Measurements from ENCODE around the gene OSTM1. TPM values are rescaled to one million over a fixed set of nuclear protein-coding genes. Genes with fewer than 3 reads are reported as not detected.
A peak's percentile ranks its signal among the peaks of the same experiment; 100 is the strongest.

Gene OSTM1
- 10 to 100 TPM; 13.1 to 31.6 (median 19.7) TPM for total RNA-seq
- long read RNA-seq, full-length matches to known transcripts = 5 of 6 reads
- long read RNA-seq, partial matches to known transcripts = 0 of 6 reads
- long read RNA-seq, other reads (novel, unspliced or antisense) = 1 of 6 reads

GRCh38 chr6:108074359-108075144 lies at the start of gene OSTM1:
Gene OSTM1, minus strand, starts transcription at chr6:108074741. Its CDS starts 90 bp downstream, at chr6:108074651.
- peak; percentile 90 for TF ChIP-seq POLR2A (IDR thresholded peaks at IDR 0.05)
- peak in 1 of 4 donors; percentile 4 for TF ChIP-seq CTCF (IDR thresholded peaks at IDR 0.05)
- Histone ChIP-seq H3K9me3 (no peaks in the 10 kb centered on the region), H3K36me3 (no peaks in the 10 kb centered on the region), H3K4me1 (peaks cover 0 to 7% (median 3%) of the 10 kb centered on the region in 4 donors), H3K27ac (peak within 1 kb of the TSS; percentile 71 to 83 (median 79)), H3K4me3 (peak within 1 kb of the TSS; percentile 71 to 100 (median 85)), H3K27me3 (no peaks in the 10 kb centered on the region)
- intact Hi-C loops (cut with DNase I) = no loop called here
- ATAC-seq (peak; percentile 99 to 100 (median 100)), DNase-seq (peak; percentile 93 to 94 (median 94))
- WGBS (ENCODE audit: insufficient coverage, low coverage, low lambda C conversion rate, missing lambda C conversion rate) = 0% methylated on average over 18 of the region's 86 CpGs

GRCh38 chr6:108123946-108124345 lies 49.4 kb upstream of the OSTM1 start:
- no peak for TF ChIP-seq CTCF (IDR thresholded peaks at IDR 0.05)
- TF ChIP-seq POLR2A (IDR thresholded peaks at IDR 0.05) = no peak
- no peak overlapping the region for H3K27ac ChIP-seq
- H3K36me3 ChIP-seq = no peaks in the 10 kb centered on the region
- peaks cover 0 to 9% of the 10 kb centered on the region in 2 donors for H3K27me3 ChIP-seq
- ATAC-seq (no peak), DNase-seq (no peak)
- WGBS (ENCODE audit: insufficient coverage, low coverage, low lambda C conversion rate, missing lambda C conversion rate) = 18% methylated on average over 5 of the region's 7 CpGs
- no peaks in the 10 kb centered on the region for H3K9me3 ChIP-seq
- peaks cover 0 to 12% (median 4%) of the 10 kb centered on the region in 4 donors for H3K4me1 ChIP-seq
- intact Hi-C loops (cut with DNase I) = no loop called here
- no peak overlapping the region for H3K4me3 ChIP-seq

GRCh38 chr6:108123481-108123929 lies 49.0 kb upstream of the OSTM1 start:
- ATAC-seq (no peak), DNase-seq (no peak)
- H3K36me3 ChIP-seq = no peaks in the 10 kb centered on the region
- no peaks in the 10 kb centered on the region for H3K9me3 ChIP-seq
- no peak overlapping the region for H3K4me3 ChIP-seq
- H3K27ac ChIP-seq = no peak overlapping the region
- TF ChIP-seq POLR2A (IDR thresholded peaks at IDR 0.05) = no peak
- TF ChIP-seq CTCF (IDR thresholded peaks at IDR 0.05) = no peak
- intact Hi-C loops (cut with DNase I) = no loop called here
- 16% methylated on average over 7 of the region's 13 CpGs for WGBS (ENCODE audit: insufficient coverage, low coverage, low lambda C conversion rate, missing lambda C conversion rate)
- H3K27me3 ChIP-seq = peaks cover 0 to 13% of the 10 kb centered on the region in 2 donors
- H3K4me1 ChIP-seq = peaks cover 0 to 15% (median 5%) of the 10 kb centered on the region in 4 donors

GRCh38 chr6:108121612-108122011 lies 47.1 kb upstream of the OSTM1 start:
- Histone ChIP-seq H3K27ac (no peak overlapping the region), H3K27me3 (peaks cover 9 to 24% of the 10 kb centered on the region in 2 donors), H3K36me3 (no peaks in the 10 kb centered on the region), H3K9me3 (no peaks in the 10 kb centered on the region), H3K4me3 (no peak overlapping the region), H3K4me1 (peaks cover 0 to 25% (median 4%) of the 10 kb centered on the region in 4 donors)
- TF ChIP-seq POLR2A (IDR thresholded peaks at IDR 0.05) = no peak
- TF ChIP-seq CTCF (IDR thresholded peaks at IDR 0.05) = no peak
- no peak for ATAC-seq
- DNase-seq = no peak
- intact Hi-C loops (cut with DNase I) = no loop called here
- WGBS (ENCODE audit: insufficient coverage, low coverage, low lambda C conversion rate, missing lambda C conversion rate) = 36% methylated on average over 10 of the region's 10 CpGs
